GM12878 (cell line): ENCODE data around the gene SFXN4.

Experiments used
- BHLHE40 ChIP-seq, 2 experiments: fragments of 450-650 bp in 1 of 2; IDR thresholded peaks; 2 replicates each; pipeline ENCODE4 v1.6.1; 2011 to 2017; ENCODE audit warnings: low read depth in 2 of 2, borderline replicate concordance in 1 of 2, improper control_type of control experiment in 1 of 2, low read length in 1 of 2, mild to moderate bottlenecking in 1 of 2
- CBFB ChIP-seq: IDR thresholded peaks from 2 replicates; pipeline ENCODE4 v1.6.1; 2016; ENCODE audit warnings: antibody characterized with exemption, low read depth
- CTCF ChIP-seq, 3 experiments: IDR thresholded peaks in 2 of 3; conservative IDR thresholded peaks in 1 of 3; 2 replicates each; pipeline ENCODE4 v1.5.1; 2011; ENCODE audit warnings: low read depth in 3 of 3, low read length in 3 of 3, mild to moderate bottlenecking in 3 of 3, control low read depth in 2 of 3, moderate library complexity in 2 of 3, inconsistent platforms in 1 of 3, mixed read lengths in 1 of 3; ENCODE audit not compliant: control insufficient read depth in 2 of 3, insufficient read depth in 1 of 3; ENCODE audit errors: extremely low read depth in 1 of 3
- EZH2 ChIP-seq: IDR thresholded peaks from 2 replicates; pipeline ENCODE4 v1.6.1; 2012; ENCODE audit warnings: low read depth, mild to moderate bottlenecking, control low read depth, inconsistent platforms, low read length, borderline replicate concordance; ENCODE audit not compliant: control insufficient read depth
- KDM1A ChIP-seq: fragments of 200-600 bp; sonication (generic); IDR thresholded peaks from 2 replicates; pipeline ENCODE4 v1.6.1; 2016; ENCODE audit warnings: borderline replicate concordance
- NR2C2 ChIP-seq: IDR thresholded peaks from 2 replicates; pipeline ENCODE4 v1.6.1; 2011; ENCODE audit warnings: borderline replicate concordance, low read depth; ENCODE audit not compliant: control insufficient read depth, insufficient read length
- POLR2A ChIP-seq: IDR thresholded peaks from 2 replicates; pipeline ENCODE4 v1.6.1; 2011; ENCODE audit warnings: low read depth, mild to moderate bottlenecking, low read length
- POLR2AphosphoS5 ChIP-seq: IDR thresholded peaks from 2 replicates; pipeline ENCODE4 v1.6.1; 2011; ENCODE audit warnings: mild to moderate bottlenecking, low read length, inconsistent platforms
- SMAD1 ChIP-seq: fragments of 450-650 bp; IDR thresholded peaks from 2 replicates; pipeline ENCODE4 v1.6.1; 2018; ENCODE audit warnings: mild to moderate bottlenecking, low read depth; ENCODE audit not compliant: partially characterized antibody
- TARDBP ChIP-seq: IDR thresholded peaks from 2 replicates; pipeline ENCODE4 v1.6.1; 2016; ENCODE audit warnings: borderline replicate concordance
- ZNF274 ChIP-seq: IDR thresholded peaks from one replicate; pipeline ENCODE4 v1.8.0; 2011; ENCODE audit not compliant: insufficient read length, insufficient read depth
- ZNF687 ChIP-seq: fragments of 450-650 bp; IDR thresholded peaks from 2 replicates; pipeline ENCODE4 v1.6.1; 2017; ENCODE audit warnings: mild to moderate bottlenecking, moderate library complexity
- TF ChIP-seq, protein P1 (sequence below): fragments of 450-650 bp; IDR thresholded peaks from 2 replicates; pipeline ENCODE4 v1.6.1; 2018; ENCODE audit warnings: mild to moderate bottlenecking, low read depth, moderate library complexity; ENCODE audit not compliant: partially characterized antibody
- TF ChIP-seq, protein P2 (sequence below): fragments of 450-650 bp; IDR thresholded peaks from 2 replicates; pipeline ENCODE4 v1.6.1; 2017; ENCODE audit warnings: mild to moderate bottlenecking, moderate library complexity

GRCh38 chr10:119119400-119119799 lies 46.1 kb downstream of the SFXN4 start:
- TF ChIP-seq POLR2AphosphoS5 (no peak), CTCF (IDR thresholded peaks at IDR 0.05 in 2 of 3, conservative IDR thresholded peaks at IDR 0.05 in 1 of 3; ENCODE audit: control insufficient read depth in 2 of 3, extremely low read depth in 1 of 3, insufficient read depth in 1 of 3, low read depth in 3 of 3, low read length in 3 of 3) (no peak), TARDBP (no peak), CBFB (no peak), ZNF274 (no peak), BHLHE40 (IDR thresholded peaks at IDR 0.05; ENCODE audit: borderline replicate concordance in 1 of 2, low read depth in 2 of 2, low read length in 1 of 2) (no peak), SMAD1 (no peak), ZNF687 (no peak), EZH2 (no peak), KDM1A (no peak), NR2C2 (no peak), POLR2A (no peak)
- TF ChIP-seq, protein P1, sequence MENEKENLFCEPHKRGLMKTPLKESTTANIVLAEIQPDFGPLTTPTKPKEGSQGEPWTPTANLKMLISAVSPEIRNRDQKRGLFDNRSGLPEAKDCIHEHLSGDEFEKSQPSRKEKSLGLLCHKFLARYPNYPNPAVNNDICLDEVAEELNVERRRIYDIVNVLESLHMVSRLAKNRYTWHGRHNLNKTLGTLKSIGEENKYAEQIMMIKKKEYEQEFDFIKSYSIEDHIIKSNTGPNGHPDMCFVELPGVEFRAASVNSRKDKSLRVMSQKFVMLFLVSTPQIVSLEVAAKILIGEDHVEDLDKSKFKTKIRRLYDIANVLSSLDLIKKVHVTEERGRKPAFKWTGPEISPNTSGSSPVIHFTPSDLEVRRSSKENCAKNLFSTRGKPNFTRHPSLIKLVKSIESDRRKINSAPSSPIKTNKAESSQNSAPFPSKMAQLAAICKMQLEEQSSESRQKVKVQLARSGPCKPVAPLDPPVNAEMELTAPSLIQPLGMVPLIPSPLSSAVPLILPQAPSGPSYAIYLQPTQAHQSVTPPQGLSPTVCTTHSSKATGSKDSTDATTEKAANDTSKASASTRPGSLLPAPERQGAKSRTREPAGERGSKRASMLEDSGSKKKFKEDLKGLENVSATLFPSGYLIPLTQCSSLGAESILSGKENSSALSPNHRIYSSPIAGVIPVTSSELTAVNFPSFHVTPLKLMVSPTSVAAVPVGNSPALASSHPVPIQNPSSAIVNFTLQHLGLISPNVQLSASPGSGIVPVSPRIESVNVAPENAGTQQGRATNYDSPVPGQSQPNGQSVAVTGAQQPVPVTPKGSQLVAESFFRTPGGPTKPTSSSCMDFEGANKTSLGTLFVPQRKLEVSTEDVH, result no peak
- TF ChIP-seq, protein P2, sequence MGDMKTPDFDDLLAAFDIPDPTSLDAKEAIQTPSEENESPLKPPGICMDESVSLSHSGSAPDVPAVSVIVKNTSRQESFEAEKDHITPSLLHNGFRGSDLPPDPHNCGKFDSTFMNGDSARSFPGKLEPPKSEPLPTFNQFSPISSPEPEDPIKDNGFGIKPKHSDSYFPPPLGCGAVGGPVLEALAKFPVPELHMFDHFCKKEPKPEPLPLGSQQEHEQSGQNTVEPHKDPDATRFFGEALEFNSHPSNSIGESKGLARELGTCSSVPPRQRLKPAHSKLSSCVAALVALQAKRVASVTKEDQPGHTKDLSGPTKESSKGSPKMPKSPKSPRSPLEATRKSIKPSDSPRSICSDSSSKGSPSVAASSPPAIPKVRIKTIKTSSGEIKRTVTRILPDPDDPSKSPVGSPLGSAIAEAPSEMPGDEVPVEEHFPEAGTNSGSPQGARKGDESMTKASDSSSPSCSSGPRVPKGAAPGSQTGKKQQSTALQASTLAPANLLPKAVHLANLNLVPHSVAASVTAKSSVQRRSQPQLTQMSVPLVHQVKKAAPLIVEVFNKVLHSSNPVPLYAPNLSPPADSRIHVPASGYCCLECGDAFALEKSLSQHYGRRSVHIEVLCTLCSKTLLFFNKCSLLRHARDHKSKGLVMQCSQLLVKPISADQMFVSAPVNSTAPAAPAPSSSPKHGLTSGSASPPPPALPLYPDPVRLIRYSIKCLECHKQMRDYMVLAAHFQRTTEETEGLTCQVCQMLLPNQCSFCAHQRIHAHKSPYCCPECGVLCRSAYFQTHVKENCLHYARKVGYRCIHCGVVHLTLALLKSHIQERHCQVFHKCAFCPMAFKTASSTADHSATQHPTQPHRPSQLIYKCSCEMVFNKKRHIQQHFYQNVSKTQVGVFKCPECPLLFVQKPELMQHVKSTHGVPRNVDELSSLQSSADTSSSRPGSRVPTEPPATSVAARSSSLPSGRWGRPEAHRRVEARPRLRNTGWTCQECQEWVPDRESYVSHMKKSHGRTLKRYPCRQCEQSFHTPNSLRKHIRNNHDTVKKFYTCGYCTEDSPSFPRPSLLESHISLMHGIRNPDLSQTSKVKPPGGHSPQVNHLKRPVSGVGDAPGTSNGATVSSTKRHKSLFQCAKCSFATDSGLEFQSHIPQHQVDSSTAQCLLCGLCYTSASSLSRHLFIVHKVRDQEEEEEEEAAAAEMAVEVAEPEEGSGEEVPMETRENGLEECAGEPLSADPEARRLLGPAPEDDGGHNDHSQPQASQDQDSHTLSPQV, result no peak
